HEK293 (cell line): ENCODE measurements around the gene C9orf153.

Experiments used
- CTCF ChIA-PET: fragments of 350-600 bp; formaldehyde crosslinking; extraction: SDS; loops from one replicate; lab custom pipeline; 2021; ENCODE audit warnings: antibody characterized with exemption; lab: Yijun Ruan, JAX
- POLR2A ChIA-PET: fragments of 300-600 bp; formaldehyde crosslinking; extraction: SDS; loops from one replicate; lab custom pipeline; 2020; ENCODE audit warnings: antibody characterized with exemption, inconsistent platforms; lab: Yijun Ruan, JAX
- H3K27ac ChIP-seq: fragments of 200-500 bp; sonication (Bioruptor generic); 2 replicates; pipeline ENCODE4 v1.5.1; 2014; ENCODE audit warnings: low read depth, low read length, control low read depth, inconsistent platforms; ENCODE audit errors: extremely low read depth
- H3K36me3 ChIP-seq, 2 experiments: fragments of 200-500 bp in 1 of 2; sonication (Bioruptor generic) in 1 of 2; 1 replicate in 1 of 2; 2 replicates in 1 of 2; pipeline ENCODE4 v1.5.1; 2014 to 2017; ENCODE audit warnings: inconsistent platforms in 2 of 2, low read length in 2 of 2; ENCODE audit not compliant: control insufficient read depth in 2 of 2, insufficient read depth in 1 of 2
- H3K4me1 ChIP-seq: fragments of 200-500 bp; sonication (Bioruptor generic); 2 replicates; pipeline ENCODE4 v1.5.1; 2014; ENCODE audit warnings: mild to moderate bottlenecking, low read length, inconsistent platforms; ENCODE audit not compliant: control insufficient read depth, insufficient read depth
- H3K4me3 ChIP-seq: 2 replicates; pipeline ENCODE4 v1.5.1; 2011; ENCODE audit warnings: low read depth, mild to moderate bottlenecking, control low read depth, low read length, moderate library complexity
- H3K9me3 ChIP-seq: fragments of 200-500 bp; sonication (Bioruptor generic); 2 replicates; pipeline ENCODE4 v1.5.1; 2014; ENCODE audit warnings: low read depth, low read length, inconsistent platforms; ENCODE audit not compliant: control insufficient read depth, insufficient read depth
- GFI1B ChIP-seq: fragments of 450-650 bp; formaldehyde crosslinking; IDR thresholded peaks from 2 replicates; pipeline ENCODE4 v1.5.1; 2016; ENCODE audit warnings: missing biosample characterization, missing genetic modification characterization
- HOXA7 ChIP-seq: sonication (generic); formaldehyde crosslinking; IDR thresholded peaks from 2 replicates; pipeline ENCODE4 v1.8.1; 2022; ENCODE audit warnings: missing genetic modification reagents, borderline replicate concordance
- HOXD13 ChIP-seq: sonication (generic); formaldehyde crosslinking; IDR thresholded peaks from 2 replicates; pipeline ENCODE4 v1.8.0; 2022; ENCODE audit warnings: missing genetic modification reagents, borderline replicate concordance
- KLF17 ChIP-seq: fragments of 450-650 bp; formaldehyde crosslinking; IDR thresholded peaks from 2 replicates; pipeline ENCODE4 v1.5.1; 2016; ENCODE audit warnings: missing biosample characterization, missing genetic modification characterization
- OSR2 ChIP-seq: fragments of 450-650 bp; formaldehyde crosslinking; IDR thresholded peaks from 2 replicates; pipeline ENCODE4 v1.5.1; 2016; ENCODE audit warnings: missing biosample characterization, missing genetic modification characterization
- REPIN1 ChIP-seq: fragments of 450-650 bp; formaldehyde crosslinking; IDR thresholded peaks from 2 replicates; pipeline ENCODE4 v1.5.1; 2017; ENCODE audit warnings: missing biosample characterization, missing genetic modification characterization, low read depth
- TCF7L2 ChIP-seq: IDR thresholded peaks from 2 replicates; pipeline ENCODE4 v1.6.1; 2011; ENCODE audit warnings: low read depth, mild to moderate bottlenecking, inconsistent platforms, low read length, moderate library complexity, borderline replicate concordance
- ZBTB1 ChIP-seq: fragments of 450-650 bp; formaldehyde crosslinking; IDR thresholded peaks from 2 replicates; pipeline ENCODE4 v1.5.1; 2016; ENCODE audit warnings: missing biosample characterization, missing genetic modification characterization
- ZNF121 ChIP-seq: fragments of 450-650 bp; formaldehyde crosslinking; IDR thresholded peaks from 2 replicates; pipeline ENCODE4 v1.5.1; 2016; ENCODE audit warnings: missing biosample characterization, missing genetic modification characterization
- ZNF37A ChIP-seq: fragments of 450-650 bp; IDR thresholded peaks from 2 replicates; pipeline ENCODE4 v1.5.1; 2018; ENCODE audit warnings: missing biosample characterization, missing genetic modification characterization
- ZNF416 ChIP-seq: fragments of 450-650 bp; formaldehyde crosslinking; IDR thresholded peaks from 2 replicates; pipeline ENCODE4 v1.5.1; 2016; ENCODE audit warnings: missing biosample characterization, missing genetic modification characterization
- ZNF488 ChIP-seq: fragments of 450-650 bp; formaldehyde crosslinking; IDR thresholded peaks from 2 replicates; pipeline ENCODE4 v1.5.1; 2016; ENCODE audit warnings: missing biosample characterization, missing genetic modification characterization
- ZNF514 ChIP-seq: fragments of 450-650 bp; formaldehyde crosslinking; IDR thresholded peaks from 2 replicates; pipeline ENCODE4 v1.5.1; 2016; ENCODE audit warnings: missing biosample characterization, missing genetic modification characterization
- ZNF521 ChIP-seq: fragments of 450-650 bp; formaldehyde crosslinking; IDR thresholded peaks from 2 replicates; pipeline ENCODE4 v1.5.1; 2017; ENCODE audit warnings: missing biosample characterization, mild to moderate bottlenecking, missing genetic modification characterization
- ZNF548 ChIP-seq: fragments of 450-650 bp; formaldehyde crosslinking; IDR thresholded peaks from 2 replicates; pipeline ENCODE4 v1.5.1; 2016; ENCODE audit warnings: missing biosample characterization, missing genetic modification characterization
- ZNF561 ChIP-seq: fragments of 450-650 bp; IDR thresholded peaks from 2 replicates; pipeline ENCODE4 v1.5.1; 2018; ENCODE audit warnings: missing biosample characterization, missing genetic modification characterization, borderline replicate concordance
- ZNF654 ChIP-seq: fragments of 450-650 bp; formaldehyde crosslinking; IDR thresholded peaks from 2 replicates; pipeline ENCODE4 v1.5.1; 2016; ENCODE audit warnings: low read depth, missing biosample characterization, missing genetic modification characterization
- ZNF658 ChIP-seq: fragments of 450-650 bp; formaldehyde crosslinking; IDR thresholded peaks from 2 replicates; pipeline ENCODE4; 2016; ENCODE audit warnings: missing biosample characterization, missing genetic modification characterization
- ZNF660 ChIP-seq: fragments of 450-650 bp; IDR thresholded peaks from 2 replicates; pipeline ENCODE4 v1.5.1; 2018; ENCODE audit warnings: missing biosample characterization, mild to moderate bottlenecking, missing genetic modification characterization
- TF ChIP-seq, protein P1 (sequence below): sonication (generic); formaldehyde crosslinking; IDR thresholded peaks from 2 replicates; pipeline ENCODE4 v1.8.1; 2022; ENCODE audit warnings: mild to moderate bottlenecking, moderate library complexity, missing genetic modification reagents
- TF ChIP-seq, protein P2 (sequence below): fragments of 450-650 bp; formaldehyde crosslinking; IDR thresholded peaks from 2 replicates; pipeline ENCODE4 v1.5.1; 2016; ENCODE audit warnings: missing biosample characterization, missing genetic modification characterization
- TF ChIP-seq, protein P3 (sequence below): fragments of 450-650 bp; formaldehyde crosslinking; IDR thresholded peaks from 2 replicates; pipeline ENCODE4 v1.5.1; 2017; ENCODE audit warnings: missing biosample characterization, missing genetic modification characterization
- TF ChIP-seq, protein P4 (sequence below): fragments of 450-650 bp; formaldehyde crosslinking; IDR thresholded peaks from 2 replicates; pipeline ENCODE4 v1.5.1; 2016; ENCODE audit warnings: missing biosample characterization, missing genetic modification characterization

Gene C9orf153

GRCh38 chr9:86217076-86217755 is 42.2 kb downstream of the C9orf153 start:
- POLR2A ChIA-PET: no interaction called here
- H3K9me3 ChIP-seq: no peaks in the 10 kb centered on the region
- no peaks in the 10 kb centered on the region for H3K36me3 ChIP-seq
- CTCF ChIA-PET: interaction anchor here (0.6 to 3.1 kb wide), 6 partner anchors 15 to 340 kb away, joined by 3 to 20 read pairs (median 4); no protein-coding TSS in a partner anchor
- H3K27ac ChIP-seq: no peak overlapping the region
- H3K4me3 ChIP-seq: no peak overlapping the region
- H3K4me1 ChIP-seq: no peaks in the 10 kb centered on the region
- TF ChIP-seq ZNF488 (no peak), ZNF548 (no peak)

DNA sequence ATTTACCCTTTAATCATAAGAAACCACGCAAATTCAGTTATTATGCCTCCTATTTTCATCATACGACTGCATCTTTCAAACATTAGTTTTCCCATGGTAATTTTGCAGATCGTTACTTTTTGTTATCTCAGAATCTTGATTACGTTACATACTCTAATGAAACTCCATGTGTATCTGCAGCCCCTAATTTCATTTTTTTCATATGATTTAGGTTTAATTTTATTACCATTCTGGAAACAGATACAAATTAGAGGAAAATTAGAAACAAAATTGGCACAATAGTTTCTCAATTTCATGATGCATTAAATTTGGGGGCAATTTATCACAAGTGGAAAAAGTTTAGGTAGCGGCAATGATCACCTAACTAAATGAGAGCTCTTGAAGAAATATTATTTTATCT is 52.3 kb downstream of the C9orf153 start:
- no peak overlapping the region for H3K4me3 ChIP-seq
- no peak for TF ChIP-seq ZNF521 (tag by site-specific recombination)
- TF ChIP-seq, protein P1, sequence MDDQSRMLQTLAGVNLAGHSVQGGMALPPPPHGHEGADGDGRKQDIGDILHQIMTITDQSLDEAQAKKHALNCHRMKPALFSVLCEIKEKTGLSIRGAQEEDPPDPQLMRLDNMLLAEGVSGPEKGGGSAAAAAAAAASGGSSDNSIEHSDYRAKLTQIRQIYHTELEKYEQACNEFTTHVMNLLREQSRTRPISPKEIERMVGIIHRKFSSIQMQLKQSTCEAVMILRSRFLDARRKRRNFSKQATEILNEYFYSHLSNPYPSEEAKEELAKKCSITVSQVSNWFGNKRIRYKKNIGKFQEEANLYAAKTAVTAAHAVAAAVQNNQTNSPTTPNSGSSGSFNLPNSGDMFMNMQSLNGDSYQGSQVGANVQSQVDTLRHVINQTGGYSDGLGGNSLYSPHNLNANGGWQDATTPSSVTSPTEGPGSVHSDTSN: no peak
- TF ChIP-seq, protein P2, sequence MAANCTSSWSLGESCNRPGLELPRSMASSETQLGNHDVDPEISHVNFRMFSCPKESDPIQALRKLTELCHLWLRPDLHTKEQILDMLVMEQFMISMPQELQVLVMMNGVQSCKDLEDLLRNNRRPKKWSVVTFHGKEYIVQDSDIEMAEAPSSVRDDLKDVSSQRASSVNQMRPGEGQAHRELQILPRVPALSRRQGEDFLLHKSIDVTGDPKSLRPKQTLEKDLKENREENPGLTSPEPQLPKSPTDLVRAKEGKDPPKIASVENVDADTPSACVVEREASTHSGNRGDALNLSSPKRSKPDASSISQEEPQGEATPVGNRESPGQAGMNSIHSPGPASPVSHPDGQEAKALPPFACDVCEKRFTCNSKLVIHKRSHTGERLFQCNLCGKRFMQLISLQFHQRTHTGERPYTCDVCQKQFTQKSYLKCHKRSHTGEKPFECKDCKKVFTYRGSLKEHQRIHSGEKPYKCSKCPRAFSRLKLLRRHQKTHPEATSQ (tag by site-specific recombination): no peak
- no peak for TF ChIP-seq GFI1B (tag by site-specific recombination)
- no peak for TF ChIP-seq HOXA7 (CRISPR knock-in tag)
- TF ChIP-seq KLF17: no peak
- TF ChIP-seq TCF7L2: no peak
- no peak for TF ChIP-seq OSR2 (tag by site-specific recombination)
- TF ChIP-seq ZNF121: no peak
- TF ChIP-seq, protein P3, sequence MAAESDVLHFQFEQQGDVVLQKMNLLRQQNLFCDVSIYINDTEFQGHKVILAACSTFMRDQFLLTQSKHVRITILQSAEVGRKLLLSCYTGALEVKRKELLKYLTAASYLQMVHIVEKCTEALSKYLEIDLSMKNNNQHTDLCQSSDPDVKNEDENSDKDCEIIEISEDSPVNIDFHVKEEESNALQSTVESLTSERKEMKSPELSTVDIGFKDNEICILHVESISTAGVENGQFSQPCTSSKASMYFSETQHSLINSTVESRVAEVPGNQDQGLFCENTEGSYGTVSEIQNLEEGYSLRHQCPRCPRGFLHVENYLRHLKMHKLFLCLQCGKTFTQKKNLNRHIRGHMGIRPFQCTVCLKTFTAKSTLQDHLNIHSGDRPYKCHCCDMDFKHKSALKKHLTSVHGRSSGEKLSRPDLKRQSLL (tag by site-specific recombination): no peak
- TF ChIP-seq HOXD13 (CRISPR knock-in tag): no peak
- no peak for TF ChIP-seq ZNF416 (tag by site-specific recombination)
- TF ChIP-seq REPIN1 (tag by site-specific recombination): no peak
- POLR2A ChIA-PET: no interaction called here
- CTCF ChIA-PET: no interaction called here
- H3K4me1 ChIP-seq: no peaks in the 10 kb centered on the region
- no peak overlapping the region for H3K27ac ChIP-seq
- no peaks in the 10 kb centered on the region for H3K36me3 ChIP-seq
- no peaks in the 10 kb centered on the region for H3K9me3 ChIP-seq

GRCh38 chr9:86202338-86202882 is 57.0 kb downstream of the C9orf153 start:
- Histone ChIP-seq H3K4me3 (no peak overlapping the region), H3K9me3 (no peaks in the 10 kb centered on the region), H3K27ac (no peak overlapping the region), H3K4me1 (no peaks in the 10 kb centered on the region), H3K36me3 (no peaks in the 10 kb centered on the region)
- POLR2A ChIA-PET: interaction anchor here (0.5 to 1.4 kb wide), 5 partner anchors 18 to 384 kb away, joined by 3 to 6 read pairs (median 3); partner anchors contain the start of gene ISCA1
- CTCF ChIA-PET: interaction anchor here (0.5 to 3.2 kb wide), 55 partner anchors 9 to 1187 kb away, joined by 3 to 24 read pairs (median 4); no protein-coding TSS in a partner anchor
- TF ChIP-seq ZNF514 (no peak), ZBTB1 (tag by site-specific recombination) (no peak), ZNF561 (tag by site-specific recombination) (peak; percentile 71; the same call in 1 of the 2 replicates), ZNF660 (tag by site-specific recombination) (no peak), ZNF654 (tag by site-specific recombination) (peak; percentile 85), ZNF37A (no peak), ZNF658 (no peak)
- TF ChIP-seq, protein P4, sequence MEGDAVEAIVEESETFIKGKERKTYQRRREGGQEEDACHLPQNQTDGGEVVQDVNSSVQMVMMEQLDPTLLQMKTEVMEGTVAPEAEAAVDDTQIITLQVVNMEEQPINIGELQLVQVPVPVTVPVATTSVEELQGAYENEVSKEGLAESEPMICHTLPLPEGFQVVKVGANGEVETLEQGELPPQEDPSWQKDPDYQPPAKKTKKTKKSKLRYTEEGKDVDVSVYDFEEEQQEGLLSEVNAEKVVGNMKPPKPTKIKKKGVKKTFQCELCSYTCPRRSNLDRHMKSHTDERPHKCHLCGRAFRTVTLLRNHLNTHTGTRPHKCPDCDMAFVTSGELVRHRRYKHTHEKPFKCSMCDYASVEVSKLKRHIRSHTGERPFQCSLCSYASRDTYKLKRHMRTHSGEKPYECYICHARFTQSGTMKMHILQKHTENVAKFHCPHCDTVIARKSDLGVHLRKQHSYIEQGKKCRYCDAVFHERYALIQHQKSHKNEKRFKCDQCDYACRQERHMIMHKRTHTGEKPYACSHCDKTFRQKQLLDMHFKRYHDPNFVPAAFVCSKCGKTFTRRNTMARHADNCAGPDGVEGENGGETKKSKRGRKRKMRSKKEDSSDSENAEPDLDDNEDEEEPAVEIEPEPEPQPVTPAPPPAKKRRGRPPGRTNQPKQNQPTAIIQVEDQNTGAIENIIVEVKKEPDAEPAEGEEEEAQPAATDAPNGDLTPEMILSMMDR: peak; percentile 31; the same call in 1 of the 2 replicates
